ENCODE results near the gene ETNK2. TPM values are rescaled to one million over a fixed set of nuclear protein-coding genes. Genes with fewer than 3 reads are reported as not detected.

The ETNK2 gene
- total RNA-seq, 1 donor from 2014 or later: 8.2 TPM

DNA sequence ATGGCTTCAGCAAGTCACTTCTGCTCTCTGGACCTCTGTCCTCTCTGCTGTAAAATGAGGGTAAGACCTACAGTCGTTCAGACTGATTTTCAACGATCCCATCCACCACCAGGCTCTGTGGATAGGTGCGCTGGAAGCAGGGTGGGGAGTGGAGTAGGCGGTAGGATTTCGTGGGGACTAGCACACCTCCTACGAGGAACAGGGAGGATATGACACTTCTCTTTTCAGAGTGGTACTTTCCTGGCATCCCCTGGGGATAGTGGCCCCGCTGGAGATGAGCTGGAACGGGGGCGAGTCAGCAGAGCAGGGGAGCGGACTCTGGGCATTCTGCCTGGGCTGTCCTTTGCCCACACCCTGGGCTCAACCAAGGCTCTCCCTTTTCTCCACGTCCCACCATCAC is 17.7 kb downstream of the ETNK2 start:
- H3K27ac ChIP-seq (ENCODE audit: low read depth, low read length): no peak overlapping the region
- no peak overlapping the region for H2AFZ ChIP-seq (ENCODE audit: low read depth, low read length)
- FAIRE-seq (no peak), DNase-seq (ENCODE audit: low read depth) (no peak)
- no peaks in the 10 kb centered on the region for H4K20me1 ChIP-seq (ENCODE audit: insufficient read depth, low read length)
- TF ChIP-seq EZH2 (IDR thresholded peaks at IDR 0.05; ENCODE audit: insufficient read depth, low read length): no peak
- TF ChIP-seq, protein P1, sequence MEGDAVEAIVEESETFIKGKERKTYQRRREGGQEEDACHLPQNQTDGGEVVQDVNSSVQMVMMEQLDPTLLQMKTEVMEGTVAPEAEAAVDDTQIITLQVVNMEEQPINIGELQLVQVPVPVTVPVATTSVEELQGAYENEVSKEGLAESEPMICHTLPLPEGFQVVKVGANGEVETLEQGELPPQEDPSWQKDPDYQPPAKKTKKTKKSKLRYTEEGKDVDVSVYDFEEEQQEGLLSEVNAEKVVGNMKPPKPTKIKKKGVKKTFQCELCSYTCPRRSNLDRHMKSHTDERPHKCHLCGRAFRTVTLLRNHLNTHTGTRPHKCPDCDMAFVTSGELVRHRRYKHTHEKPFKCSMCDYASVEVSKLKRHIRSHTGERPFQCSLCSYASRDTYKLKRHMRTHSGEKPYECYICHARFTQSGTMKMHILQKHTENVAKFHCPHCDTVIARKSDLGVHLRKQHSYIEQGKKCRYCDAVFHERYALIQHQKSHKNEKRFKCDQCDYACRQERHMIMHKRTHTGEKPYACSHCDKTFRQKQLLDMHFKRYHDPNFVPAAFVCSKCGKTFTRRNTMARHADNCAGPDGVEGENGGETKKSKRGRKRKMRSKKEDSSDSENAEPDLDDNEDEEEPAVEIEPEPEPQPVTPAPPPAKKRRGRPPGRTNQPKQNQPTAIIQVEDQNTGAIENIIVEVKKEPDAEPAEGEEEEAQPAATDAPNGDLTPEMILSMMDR (IDR thresholded peaks at IDR 0.05; ENCODE audit: insufficient read depth, low read depth, low read length): no peak
- H3K9ac ChIP-seq (ENCODE audit: low read length): no peak overlapping the region
- Mint-ChIP-seq H3K9me3 (ENCODE audit: unreplicated experiment) (peaks cover 3% of the 10 kb centered on the region), H3K36me3 (ENCODE audit: low read depth, unreplicated experiment) (peaks cover 6% of the 10 kb centered on the region), H3K27me3 (ENCODE audit: low read depth, unreplicated experiment) (peaks cover 3% of the 10 kb centered on the region), H3K4me3 (ENCODE audit: unreplicated experiment) (no peak overlapping the region), H3K4me1 (ENCODE audit: low read depth, unreplicated experiment) (peaks cover 11% of the 10 kb centered on the region), H3K27ac (ENCODE audit: unreplicated experiment) (no peak overlapping the region)
- no peaks in the 10 kb centered on the region for H3K36me3 ChIP-seq (ENCODE audit: insufficient read depth, low read length)
- H3K4me2 ChIP-seq (ENCODE audit: low read length): no peak overlapping the region
- no peaks in the 10 kb centered on the region for H3K79me2 ChIP-seq (ENCODE audit: insufficient read depth, low read length)
- no peak overlapping the region for H3K4me3 ChIP-seq (ENCODE audit: insufficient read depth, low read depth, low read length)
- no peaks in the 10 kb centered on the region for H3K9me3 ChIP-seq (ENCODE audit: insufficient read depth, low read depth, low read length)
- H3K4me1 ChIP-seq (ENCODE audit: insufficient read depth, low read length): peaks cover 24% of the 10 kb centered on the region
- no peaks in the 10 kb centered on the region for H3K27me3 ChIP-seq (ENCODE audit: insufficient read depth, low read length)

DNA sequence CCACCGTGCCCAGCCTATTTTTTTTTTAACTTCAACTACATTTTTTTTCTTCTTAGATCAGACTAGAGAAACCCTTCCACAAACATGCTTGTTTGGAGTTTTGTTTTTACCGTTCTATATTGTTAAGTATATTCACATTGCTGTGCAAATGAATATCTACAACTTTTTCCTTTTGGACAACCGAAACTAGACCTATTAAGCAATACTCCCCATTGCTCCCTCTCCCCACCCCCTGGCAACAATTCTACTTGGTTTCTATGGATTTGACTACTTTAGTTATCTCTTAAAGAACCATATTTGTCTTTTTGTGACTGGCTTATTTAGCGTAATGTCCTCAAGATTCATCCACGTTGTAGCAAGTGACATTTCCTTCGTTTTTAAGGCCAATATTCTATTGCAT is 19.1 kb downstream of the ETNK2 start:
- H3K9ac ChIP-seq (ENCODE audit: low read length): no peak overlapping the region
- FAIRE-seq (no peak), DNase-seq (ENCODE audit: low read depth) (no peak)
- Mint-ChIP-seq H3K27me3 (ENCODE audit: low read depth, unreplicated experiment) (peaks cover 2% of the 10 kb centered on the region), H3K9me3 (ENCODE audit: unreplicated experiment) (no peaks in the 10 kb centered on the region), H3K27ac (ENCODE audit: unreplicated experiment) (no peak overlapping the region), H3K4me1 (ENCODE audit: low read depth, unreplicated experiment) (peaks cover 12% of the 10 kb centered on the region), H3K4me3 (ENCODE audit: unreplicated experiment) (no peak overlapping the region), H3K36me3 (ENCODE audit: low read depth, unreplicated experiment) (peaks cover 2% of the 10 kb centered on the region)
- H3K4me3 ChIP-seq (ENCODE audit: insufficient read depth, low read depth, low read length): no peak overlapping the region
- H3K4me2 ChIP-seq (ENCODE audit: low read length): no peak overlapping the region
- no peak overlapping the region for H3K27ac ChIP-seq (ENCODE audit: low read depth, low read length)
- no peaks in the 10 kb centered on the region for H3K79me2 ChIP-seq (ENCODE audit: insufficient read depth, low read length)
- H3K27me3 ChIP-seq (ENCODE audit: insufficient read depth, low read length): no peaks in the 10 kb centered on the region
- peaks cover 29% of the 10 kb centered on the region for H3K4me1 ChIP-seq (ENCODE audit: insufficient read depth, low read length)
- no peaks in the 10 kb centered on the region for H3K36me3 ChIP-seq (ENCODE audit: insufficient read depth, low read length)
- no peaks in the 10 kb centered on the region for H3K9me3 ChIP-seq (ENCODE audit: insufficient read depth, low read depth, low read length)
- no peak for TF ChIP-seq EZH2 (IDR thresholded peaks at IDR 0.05; ENCODE audit: insufficient read depth, low read length)
- TF ChIP-seq, protein P1 (IDR thresholded peaks at IDR 0.05; ENCODE audit: insufficient read depth, low read depth, low read length): no peak
- H4K20me1 ChIP-seq (ENCODE audit: insufficient read depth, low read length): no peaks in the 10 kb centered on the region
- no peak overlapping the region for H2AFZ ChIP-seq (ENCODE audit: low read depth, low read length)

DNA sequence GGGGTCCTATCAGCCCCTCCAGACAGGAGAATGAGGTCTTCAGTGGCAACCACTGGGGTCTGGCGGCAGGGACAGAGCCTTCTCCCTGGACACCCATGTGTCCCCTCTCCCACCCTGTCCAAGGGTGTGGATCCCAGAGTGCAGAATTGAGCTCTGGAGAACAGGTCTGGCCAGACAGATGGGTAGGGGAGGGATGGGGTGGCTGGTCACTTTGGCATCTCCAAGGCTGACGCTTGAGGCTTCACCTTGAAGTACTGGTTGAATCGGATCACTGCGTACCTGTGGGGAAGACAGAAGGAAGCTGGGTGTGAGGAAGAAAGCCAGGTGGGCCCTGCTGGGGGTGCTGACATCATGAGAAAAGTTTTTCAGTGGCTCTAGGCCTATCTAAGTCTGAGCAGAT is 19.9 kb downstream of the ETNK2 start:
- Histone ChIP-seq H3K27ac (ENCODE audit: low read depth, low read length) (no peak overlapping the region), H3K27me3 (ENCODE audit: insufficient read depth, low read length) (no peaks in the 10 kb centered on the region), H3K9me3 (ENCODE audit: insufficient read depth, low read depth, low read length) (no peaks in the 10 kb centered on the region), H3K4me2 (ENCODE audit: low read length) (no peak overlapping the region), H3K4me1 (ENCODE audit: insufficient read depth, low read length) (peaks cover 33% of the 10 kb centered on the region), H4K20me1 (ENCODE audit: insufficient read depth, low read length) (no peaks in the 10 kb centered on the region), H3K9ac (ENCODE audit: low read length) (no peak overlapping the region), H3K79me2 (ENCODE audit: insufficient read depth, low read length) (no peaks in the 10 kb centered on the region), H3K36me3 (ENCODE audit: insufficient read depth, low read length) (no peaks in the 10 kb centered on the region), H3K4me3 (ENCODE audit: insufficient read depth, low read depth, low read length) (no peak overlapping the region), H2AFZ (ENCODE audit: low read depth, low read length) (no peak overlapping the region)
- DNase-seq (ENCODE audit: low read depth): no peak
- Mint-ChIP-seq H3K36me3 (ENCODE audit: low read depth, unreplicated experiment) (peaks cover 2% of the 10 kb centered on the region), H3K27ac (ENCODE audit: unreplicated experiment) (no peak overlapping the region), H3K9me3 (ENCODE audit: unreplicated experiment) (no peaks in the 10 kb centered on the region), H3K4me3 (ENCODE audit: unreplicated experiment) (no peak overlapping the region), H3K4me1 (ENCODE audit: low read depth, unreplicated experiment) (peaks cover 15% of the 10 kb centered on the region), H3K27me3 (ENCODE audit: low read depth, unreplicated experiment) (peaks cover 2% of the 10 kb centered on the region)
- FAIRE-seq: no peak
- TF ChIP-seq, protein P1 (IDR thresholded peaks at IDR 0.05; ENCODE audit: insufficient read depth, low read depth, low read length): no peak
- no peak for TF ChIP-seq EZH2 (IDR thresholded peaks at IDR 0.05; ENCODE audit: insufficient read depth, low read length)
